ENCODE data around the gene BAIAP2. TPM values are rescaled to one million over a fixed set of nuclear protein-coding genes. Genes with fewer than 3 reads are reported as not detected.

Gene BAIAP2
- polyA plus RNA-seq, 1 experiment = 9.6 TPM

DNA sequence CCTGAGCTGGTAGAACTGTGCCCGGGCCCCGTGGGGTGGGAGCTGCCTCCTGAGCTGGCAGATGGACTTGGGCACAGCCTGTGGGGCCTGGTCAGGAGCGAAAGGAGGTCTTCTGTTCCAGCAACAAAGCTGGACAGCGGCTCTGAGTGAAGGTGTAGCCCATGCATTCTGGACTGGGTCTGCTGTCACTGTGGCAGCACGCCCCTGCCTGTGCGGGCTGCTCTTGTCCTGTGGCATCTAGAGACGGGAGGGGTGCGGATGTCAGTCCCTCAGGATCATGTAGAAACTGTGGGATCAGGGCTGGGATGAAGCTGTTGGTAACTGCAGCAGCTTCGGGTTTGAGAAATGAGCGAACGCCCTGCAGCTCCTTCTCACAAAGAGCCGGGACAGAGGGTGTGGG lies 19.4 kb downstream of the BAIAP2 start:
- Histone ChIP-seq H3K27me3 (ENCODE audit: control insufficient read depth, insufficient read depth, low read length) (no peaks in the 10 kb centered on the region), H3K27ac (ENCODE audit: low read depth, low read length) (no peak overlapping the region), H3K9me3 (ENCODE audit: control insufficient read depth, insufficient read depth, low read length) (no peaks in the 10 kb centered on the region; the same call in 1 of the 2 replicates), H3K4me3 (ENCODE audit: low read depth, low read length) (no peak overlapping the region)
- ChIA-PET CTCF (no interaction called here), POLR2A (no interaction called here)
- TF ChIP-seq, protein P1, sequence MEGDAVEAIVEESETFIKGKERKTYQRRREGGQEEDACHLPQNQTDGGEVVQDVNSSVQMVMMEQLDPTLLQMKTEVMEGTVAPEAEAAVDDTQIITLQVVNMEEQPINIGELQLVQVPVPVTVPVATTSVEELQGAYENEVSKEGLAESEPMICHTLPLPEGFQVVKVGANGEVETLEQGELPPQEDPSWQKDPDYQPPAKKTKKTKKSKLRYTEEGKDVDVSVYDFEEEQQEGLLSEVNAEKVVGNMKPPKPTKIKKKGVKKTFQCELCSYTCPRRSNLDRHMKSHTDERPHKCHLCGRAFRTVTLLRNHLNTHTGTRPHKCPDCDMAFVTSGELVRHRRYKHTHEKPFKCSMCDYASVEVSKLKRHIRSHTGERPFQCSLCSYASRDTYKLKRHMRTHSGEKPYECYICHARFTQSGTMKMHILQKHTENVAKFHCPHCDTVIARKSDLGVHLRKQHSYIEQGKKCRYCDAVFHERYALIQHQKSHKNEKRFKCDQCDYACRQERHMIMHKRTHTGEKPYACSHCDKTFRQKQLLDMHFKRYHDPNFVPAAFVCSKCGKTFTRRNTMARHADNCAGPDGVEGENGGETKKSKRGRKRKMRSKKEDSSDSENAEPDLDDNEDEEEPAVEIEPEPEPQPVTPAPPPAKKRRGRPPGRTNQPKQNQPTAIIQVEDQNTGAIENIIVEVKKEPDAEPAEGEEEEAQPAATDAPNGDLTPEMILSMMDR (IDR thresholded peaks at IDR 0.05; ENCODE audit: low read depth, low read length) = no peak
- DNase-seq (ENCODE audit: low read depth, low spot score) = no peak

DNA sequence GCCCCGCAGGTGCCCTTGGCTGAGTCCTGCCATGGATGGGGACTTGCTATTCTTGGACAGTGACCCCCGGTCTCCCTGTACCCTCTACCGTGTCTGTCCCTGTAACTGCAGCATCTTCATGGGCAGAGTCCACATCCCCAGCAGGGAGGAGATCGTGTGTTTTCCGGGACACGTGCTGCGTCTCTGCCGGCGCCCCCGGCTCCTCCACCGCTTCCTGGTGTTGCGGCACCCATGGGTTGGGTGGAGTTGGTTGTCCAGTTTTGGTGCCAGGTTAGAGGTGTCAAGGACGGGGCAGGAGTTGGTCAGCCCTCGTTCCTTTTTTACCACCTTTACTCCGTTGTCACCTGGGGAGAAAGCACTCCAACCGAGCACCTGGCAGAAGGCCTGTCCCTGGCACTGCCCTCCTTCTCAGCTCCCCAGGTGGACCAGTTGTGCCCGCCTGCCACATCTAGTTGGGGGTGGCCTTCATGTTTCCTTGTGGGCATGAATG lies 20.0 kb downstream of the BAIAP2 start:
- POLR2A ChIA-PET = no interaction called here
- TF ChIP-seq, protein P1 (IDR thresholded peaks at IDR 0.05; ENCODE audit: low read depth, low read length) = no peak
- Histone ChIP-seq H3K27me3 (ENCODE audit: control insufficient read depth, insufficient read depth, low read length) (no peaks in the 10 kb centered on the region), H3K9me3 (ENCODE audit: control insufficient read depth, insufficient read depth, low read length) (no peaks in the 10 kb centered on the region; the same call in 1 of the 2 replicates), H3K4me3 (ENCODE audit: low read depth, low read length) (no peak overlapping the region), H3K27ac (ENCODE audit: low read depth, low read length) (no peak overlapping the region)
- CTCF ChIA-PET = no interaction called here
- DNase-seq (ENCODE audit: low read depth, low spot score) = no peak

DNA sequence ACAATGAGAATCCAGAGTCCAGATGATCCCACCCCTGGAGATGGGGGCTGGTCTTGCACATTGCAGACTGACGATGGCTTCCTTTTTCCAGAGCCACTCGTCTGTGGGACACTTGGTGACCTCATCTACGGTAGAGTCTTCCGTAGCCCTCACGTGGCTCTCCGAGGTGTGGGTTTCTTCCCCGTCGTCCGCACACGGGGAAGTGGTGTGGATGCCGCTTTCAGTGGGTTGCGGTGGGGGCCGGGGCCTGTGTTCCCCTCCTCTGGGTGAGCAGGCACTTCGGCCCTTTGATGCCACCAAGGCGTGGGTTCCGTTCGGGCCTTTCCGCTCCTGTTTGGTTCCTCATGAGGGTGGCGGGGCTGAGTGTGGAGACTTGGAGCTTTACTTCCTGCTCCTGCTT lies 21.4 kb downstream of the BAIAP2 start:
- Histone ChIP-seq H3K9me3 (ENCODE audit: control insufficient read depth, insufficient read depth, low read length) (no peaks in the 10 kb centered on the region), H3K4me3 (ENCODE audit: low read depth, low read length) (no peak overlapping the region), H3K27me3 (ENCODE audit: control insufficient read depth, insufficient read depth, low read length) (no peaks in the 10 kb centered on the region), H3K27ac (ENCODE audit: low read depth, low read length) (no peak overlapping the region)
- DNase-seq (ENCODE audit: low read depth, low spot score) = no peak
- ChIA-PET POLR2A (no interaction called here), CTCF (no interaction called here)
- TF ChIP-seq, protein P1 (IDR thresholded peaks at IDR 0.05; ENCODE audit: low read depth, low read length) = no peak

- no peaks in the 10 kb centered on the region for H3K9me3 ChIP-seq (ENCODE audit: control insufficient read depth, insufficient read depth, low read length)
- no peak overlapping the region for H3K4me3 ChIP-seq (ENCODE audit: low read depth, low read length)
- no peak for DNase-seq (ENCODE audit: low read depth, low spot score)
- TF ChIP-seq, protein P1 (IDR thresholded peaks at IDR 0.05; ENCODE audit: low read depth, low read length) = no peak
- H3K27ac ChIP-seq (ENCODE audit: low read depth, low read length) = no peak overlapping the region
- H3K27me3 ChIP-seq (ENCODE audit: control insufficient read depth, insufficient read depth, low read length) = no peaks in the 10 kb centered on the region
- CTCF ChIA-PET = interaction anchor here (0.6 to 1.0 kb wide), 2 partner anchors 40 to 71 kb away, joined by 3 read pairs; no protein-coding TSS in a partner anchor
- POLR2A ChIA-PET = no interaction called here
These were observed 22.3 kb downstream of the BAIAP2 start for GRCh38 chr17:81057079-81057730.

DNA sequence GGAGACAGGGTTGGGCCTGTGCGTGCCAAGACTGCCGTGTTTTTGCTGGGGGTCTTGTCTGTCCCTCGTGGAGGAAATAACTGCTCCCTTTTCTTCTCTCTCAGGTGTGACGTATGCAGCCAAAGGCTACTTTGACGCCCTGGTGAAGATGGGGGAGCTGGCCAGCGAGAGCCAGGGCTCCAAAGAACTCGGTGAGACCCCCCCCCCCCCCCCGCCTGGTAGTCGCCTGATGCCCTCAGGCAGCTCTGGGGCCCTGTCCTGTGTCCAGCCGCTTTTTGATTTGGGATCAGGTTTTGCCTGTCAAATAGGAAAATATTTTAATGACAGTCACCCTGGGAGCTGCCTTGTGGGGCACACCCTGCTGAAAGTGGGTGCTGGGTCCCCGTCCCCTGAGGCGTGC lies 22.8 kb downstream of the BAIAP2 start:
- ChIA-PET CTCF (interaction anchor here (0.6 to 1.0 kb wide), 3 partner anchors 40 to 166 kb away, joined by 3 read pairs; no protein-coding TSS in a partner anchor), POLR2A (no interaction called here)
- TF ChIP-seq, protein P1 (IDR thresholded peaks at IDR 0.05; ENCODE audit: low read depth, low read length) = no peak

More for the DNA sequence above, 22.8 kb downstream of the BAIAP2 start:
- Histone ChIP-seq H3K27ac (ENCODE audit: low read depth, low read length) (no peak overlapping the region), H3K27me3 (ENCODE audit: control insufficient read depth, insufficient read depth, low read length) (no peaks in the 10 kb centered on the region), H3K4me3 (ENCODE audit: low read depth, low read length) (no peak overlapping the region), H3K9me3 (ENCODE audit: control insufficient read depth, insufficient read depth, low read length) (no peaks in the 10 kb centered on the region)
- DNase-seq (ENCODE audit: low read depth, low spot score) = no peak

All from AG04450 (cell line).